Measurements from ENCODE around the gene NRIP1. TPM values are rescaled to one million over a fixed set of nuclear protein-coding genes. Genes with fewer than 3 reads are reported as not detected.

NRIP1 gene
- total RNA-seq, 1 experiment from 2014 or later = 10.3 TPM

- no peak for TF ChIP-seq CREB1 (CRISPR knock-in tag; IDR thresholded peaks at IDR 0.05)
- no peak for TF ChIP-seq ZNF416 (CRISPR knock-in tag; IDR thresholded peaks at IDR 0.05)
- TF ChIP-seq ZBTB43 (CRISPR knock-in tag; IDR thresholded peaks at IDR 0.05) = no peak
- TF ChIP-seq TEAD1 (CRISPR knock-in tag; IDR thresholded peaks at IDR 0.05) = no peak
- no peak for TF ChIP-seq CBFB (CRISPR knock-in tag; IDR thresholded peaks at IDR 0.05; ENCODE audit: low read depth)
- TF ChIP-seq PRDM15 (CRISPR knock-in tag; IDR thresholded peaks at IDR 0.05) = no peak
- no peak for ATAC-seq
- no peak overlapping the region for H3K27ac Mint-ChIP-seq
- H3K4me3 Mint-ChIP-seq = no peak overlapping the region
- H3K36me3 Mint-ChIP-seq = no peaks in the 10 kb centered on the region
- peaks cover 3% of the 10 kb centered on the region; the same call in 1 of the 2 replicates for H3K9me3 Mint-ChIP-seq
- DNase-seq (ENCODE audit: low spot score) = no peak
- ChIA-PET CTCF (no interaction called here), POLR2A (no interaction called here)
- no peaks in the 10 kb centered on the region for H3K27me3 Mint-ChIP-seq (ENCODE audit: low read depth)
- H3K4me1 Mint-ChIP-seq = no peaks in the 10 kb centered on the region
Observed at GRCh38 chr21:14957836-14958235, 107.0 kb downstream of the NRIP1 start.

GRCh38 chr21:14956807-14957206 lies 108.0 kb downstream of the NRIP1 start:
- Mint-ChIP-seq H3K9me3 (peaks cover 4% of the 10 kb centered on the region; the same call in 1 of the 2 replicates), H3K4me1 (no peaks in the 10 kb centered on the region), H3K27me3 (ENCODE audit: low read depth) (no peaks in the 10 kb centered on the region), H3K27ac (no peak overlapping the region), H3K4me3 (no peak overlapping the region), H3K36me3 (no peaks in the 10 kb centered on the region)
- POLR2A ChIA-PET = no interaction called here
- CTCF ChIA-PET = no interaction called here
- DNase-seq (ENCODE audit: low spot score) (no peak), ATAC-seq (no peak)
- TF ChIP-seq ZNF425 (CRISPR knock-in tag; conservative IDR thresholded peaks at IDR 0.05) (no peak), FOXP4 (CRISPR knock-in tag; IDR thresholded peaks at IDR 0.05) (no peak), USF2 (CRISPR knock-in tag; IDR thresholded peaks at IDR 0.05) (no peak), SOX15 (CRISPR knock-in tag; IDR thresholded peaks at IDR 0.05) (no peak)

- no peaks in the 10 kb centered on the region for H3K4me1 Mint-ChIP-seq
- ChIA-PET POLR2A (no interaction called here), CTCF (no interaction called here)
- H3K4me3 Mint-ChIP-seq = no peak overlapping the region
- no peak for DNase-seq (ENCODE audit: low spot score)
- H3K27me3 Mint-ChIP-seq (ENCODE audit: low read depth) = no peaks in the 10 kb centered on the region
- H3K36me3 Mint-ChIP-seq = no peaks in the 10 kb centered on the region
- peaks cover 4% of the 10 kb centered on the region; the same call in 1 of the 2 replicates for H3K9me3 Mint-ChIP-seq
- no peak overlapping the region for H3K27ac Mint-ChIP-seq
- ATAC-seq = no peak
- no peak for TF ChIP-seq TCF7 (CRISPR knock-in tag; IDR thresholded peaks at IDR 0.05; ENCODE audit: low read depth)
- TF ChIP-seq TEAD1 (CRISPR knock-in tag; IDR thresholded peaks at IDR 0.05) = no peak
- TF ChIP-seq JAZF1 (CRISPR knock-in tag; IDR thresholded peaks at IDR 0.05) = no peak
- TF ChIP-seq ARID4B (CRISPR knock-in tag; IDR thresholded peaks at IDR 0.05; ENCODE audit: borderline replicate concordance) = no peak
- no peak for TF ChIP-seq NR1H2 (CRISPR knock-in tag; IDR thresholded peaks at IDR 0.05)
- TF ChIP-seq MXD4 (CRISPR knock-in tag; IDR thresholded peaks at IDR 0.05; ENCODE audit: borderline replicate concordance) = no peak
- no peak for TF ChIP-seq PRRX2 (CRISPR knock-in tag; IDR thresholded peaks at IDR 0.05)
- no peak for TF ChIP-seq ZNF138 (CRISPR knock-in tag; conservative IDR thresholded peaks at IDR 0.05)
Observed at GRCh38 chr21:14955936-14956520, 108.8 kb downstream of the NRIP1 start.
